GM18861 (cell line): Measurements from ENCODE around the gene ATXN7L1.

Experiments
- ATAC-seq: cut with Tn5 transposase; IDR thresholded peaks from one replicate; pipeline ENCODE4 v1.9.1; 2021; ENCODE audit not compliant: unreplicated experiment

The ATXN7L1 gene

GRCh38 chr7:105876091-105876963 lies at the start of gene ATXN7L1:
ATXN7L1 (minus strand) TSS chr7:105876599; CDS start chr7:105876558, 41 bp downstream.
- ATAC-seq = peak; percentile 68

- no peak for ATAC-seq
These were observed 49.7 kb upstream of the ATXN7L1 start for GRCh38 chr7:105926131-105926530.

GRCh38 chr7:105924945-105925344 lies 48.5 kb upstream of the ATXN7L1 start:
- ATAC-seq = no peak

GRCh38 chr7:105920766-105921165 lies 44.4 kb upstream of the ATXN7L1 start:
- no peak for ATAC-seq

- no peak for ATAC-seq
These were observed 41.3 kb upstream of the ATXN7L1 start for GRCh38 chr7:105917659-105918058.

- no peak for ATAC-seq
These were observed 40.2 kb upstream of the ATXN7L1 start for GRCh38 chr7:105916603-105917002.

- ATAC-seq = no peak
These were observed 37.5 kb upstream of the ATXN7L1 start for GRCh38 chr7:105913947-105914346.

GRCh38 chr7:105911961-105912575 lies 35.7 kb upstream of the ATXN7L1 start:
- no peak for ATAC-seq

GRCh38 chr7:105910172-105910571 lies 33.8 kb upstream of the ATXN7L1 start:
- no peak for ATAC-seq

GRCh38 chr7:105909742-105910141 lies 33.3 kb upstream of the ATXN7L1 start:
- no peak for ATAC-seq

GRCh38 chr7:105907129-105907846 lies 30.9 kb upstream of the ATXN7L1 start:
- no peak for ATAC-seq

- ATAC-seq = no peak
These were observed 30.3 kb upstream of the ATXN7L1 start for GRCh38 chr7:105906695-105907094.

GRCh38 chr7:105905910-105906568 lies 29.6 kb upstream of the ATXN7L1 start:
- no peak for ATAC-seq

- no peak for ATAC-seq
These were observed 29.0 kb upstream of the ATXN7L1 start for GRCh38 chr7:105905209-105905909.

- no peak for ATAC-seq
These were observed 27.7 kb upstream of the ATXN7L1 start for GRCh38 chr7:105904064-105904463.

- ATAC-seq = no peak
These were observed 26.0 kb upstream of the ATXN7L1 start for GRCh38 chr7:105902325-105902911.

GRCh38 chr7:105897999-105898398 lies 21.6 kb upstream of the ATXN7L1 start:
- no peak for ATAC-seq

- no peak for ATAC-seq
These were observed 20.1 kb upstream of the ATXN7L1 start for GRCh38 chr7:105896407-105896911.

GRCh38 chr7:105894131-105894530 lies 17.7 kb upstream of the ATXN7L1 start:
- ATAC-seq = no peak

- no peak for ATAC-seq
These were observed 16.0 kb upstream of the ATXN7L1 start for GRCh38 chr7:105892387-105892786.
